GM18520 (cell line): ENCODE results near the gene KLHL1.
A peak's percentile ranks its signal among the peaks of the same experiment; 100 is the strongest.
"Not testable (repeated sequence)": the region's sequence is repeated elsewhere in the genome, so short reads cannot be mapped to it uniquely, and the experiment has no call there.

ENCODE experiments used
- ATAC-seq: cut with Tn5 transposase; IDR thresholded peaks from one replicate; pipeline ENCODE4 v1.9.1; 2021; ENCODE audit not compliant: unreplicated experiment

Gene KLHL1

DNA sequence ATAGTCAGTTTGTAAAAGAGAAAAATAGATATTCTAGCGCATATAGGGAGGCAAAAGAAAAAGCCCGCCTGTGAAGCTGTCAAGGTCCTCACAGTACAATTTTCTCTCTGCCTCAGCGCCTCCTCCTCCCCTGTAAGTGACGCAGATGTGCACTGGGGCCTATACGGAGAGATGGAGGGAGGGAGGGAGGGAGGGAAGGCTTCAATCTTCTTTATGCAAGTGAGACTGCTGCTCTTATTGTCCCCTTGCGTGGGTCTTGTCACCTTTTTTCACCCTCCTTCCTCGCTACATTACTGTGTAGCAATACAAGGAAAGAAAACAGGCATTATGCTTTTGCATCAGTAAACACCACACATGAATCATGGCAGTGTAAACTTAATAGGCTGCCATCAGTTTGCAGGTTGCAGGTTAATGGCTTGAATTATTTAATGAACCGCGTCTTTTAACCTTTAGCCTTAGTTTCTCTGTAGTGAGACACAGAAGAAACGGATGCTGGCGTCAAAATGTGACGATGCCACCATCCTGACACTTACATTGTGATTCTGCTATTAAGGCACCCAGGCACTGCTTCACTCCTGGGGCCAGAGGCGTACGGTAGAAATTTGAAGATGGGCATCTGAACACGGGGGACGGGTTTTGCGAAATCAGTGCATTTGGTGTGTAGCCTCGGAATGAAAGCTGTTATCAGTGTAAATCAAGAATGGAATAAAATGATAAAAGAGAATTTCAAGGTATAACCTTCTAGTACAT lies at the start of gene KLHL1:
Gene KLHL1, minus strand, starts transcription at position 97 of the 750 bp plus-strand sequence. CDS start 753 bp downstream, outside the sequence.
- ATAC-seq: no peak

DNA sequence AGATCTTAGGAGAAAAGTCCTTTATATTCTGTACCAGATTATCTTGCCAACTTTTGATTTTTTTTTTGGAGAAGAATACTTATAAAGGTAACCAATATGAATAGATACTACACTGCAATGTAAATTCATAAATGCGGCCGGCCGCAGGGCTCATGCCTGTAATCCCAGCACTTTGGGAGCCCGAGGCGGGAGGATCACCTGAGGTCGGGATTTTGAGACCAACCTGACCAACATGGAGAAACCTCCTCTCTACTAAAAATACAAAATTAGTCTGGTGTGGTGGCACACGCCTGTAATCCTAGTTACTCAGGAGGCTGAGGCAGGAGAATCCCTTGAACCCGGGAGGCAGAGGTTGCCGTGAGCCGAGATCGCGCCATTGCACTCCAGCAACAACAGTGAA lies 34.4 kb upstream of the KLHL1 start:
- ATAC-seq: not testable (repeated sequence)

GRCh38 chr13:70128098-70128497 lies 19.8 kb upstream of the KLHL1 start:
- no peak for ATAC-seq

DNA sequence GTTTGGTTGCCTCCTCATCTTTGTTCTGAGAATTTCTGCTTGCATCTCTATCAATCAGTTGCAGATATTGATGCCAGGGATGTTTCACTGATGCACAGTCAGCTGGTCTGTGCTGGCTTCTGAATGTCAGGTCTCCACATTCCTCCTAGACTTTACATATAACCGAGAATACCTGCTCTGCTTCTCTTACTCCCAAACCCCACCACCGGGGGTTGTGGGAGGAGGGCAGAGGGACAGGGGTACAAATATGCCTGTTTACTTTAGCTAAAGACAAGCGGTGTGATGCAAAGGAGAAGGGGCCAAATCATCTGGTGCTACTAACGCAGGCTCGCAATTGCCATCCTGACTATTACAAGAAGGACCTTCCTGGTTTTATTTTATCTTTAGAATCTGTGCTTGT lies 17.4 kb upstream of the KLHL1 start:
- ATAC-seq: no peak

DNA sequence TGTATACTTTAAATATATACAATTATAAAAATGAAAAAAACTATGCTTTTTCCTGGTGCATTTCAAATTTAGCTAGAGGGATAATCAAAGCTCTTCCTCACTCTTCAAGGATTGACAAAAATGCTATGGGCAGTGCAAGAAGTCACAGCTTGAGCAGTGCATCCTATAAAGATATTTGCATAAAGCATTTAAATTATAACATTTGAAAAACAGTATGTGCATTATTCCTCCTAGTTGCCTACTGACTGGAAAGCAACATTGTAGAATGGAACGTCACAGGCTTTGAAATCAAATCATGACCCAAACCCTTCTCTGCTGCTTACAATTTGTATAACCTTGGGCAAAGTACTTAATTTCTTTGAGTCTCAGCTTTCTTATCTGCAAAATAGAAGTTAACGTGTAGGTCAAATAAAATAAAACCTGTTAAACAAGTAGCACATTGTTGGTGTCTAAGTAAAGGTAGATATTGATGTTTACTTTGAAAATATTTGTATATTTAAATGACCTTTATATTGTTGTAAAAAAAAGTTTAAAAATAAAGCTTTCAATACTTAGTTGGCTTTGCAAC lies 9.2 kb upstream of the KLHL1 start:
- ATAC-seq: no peak

DNA sequence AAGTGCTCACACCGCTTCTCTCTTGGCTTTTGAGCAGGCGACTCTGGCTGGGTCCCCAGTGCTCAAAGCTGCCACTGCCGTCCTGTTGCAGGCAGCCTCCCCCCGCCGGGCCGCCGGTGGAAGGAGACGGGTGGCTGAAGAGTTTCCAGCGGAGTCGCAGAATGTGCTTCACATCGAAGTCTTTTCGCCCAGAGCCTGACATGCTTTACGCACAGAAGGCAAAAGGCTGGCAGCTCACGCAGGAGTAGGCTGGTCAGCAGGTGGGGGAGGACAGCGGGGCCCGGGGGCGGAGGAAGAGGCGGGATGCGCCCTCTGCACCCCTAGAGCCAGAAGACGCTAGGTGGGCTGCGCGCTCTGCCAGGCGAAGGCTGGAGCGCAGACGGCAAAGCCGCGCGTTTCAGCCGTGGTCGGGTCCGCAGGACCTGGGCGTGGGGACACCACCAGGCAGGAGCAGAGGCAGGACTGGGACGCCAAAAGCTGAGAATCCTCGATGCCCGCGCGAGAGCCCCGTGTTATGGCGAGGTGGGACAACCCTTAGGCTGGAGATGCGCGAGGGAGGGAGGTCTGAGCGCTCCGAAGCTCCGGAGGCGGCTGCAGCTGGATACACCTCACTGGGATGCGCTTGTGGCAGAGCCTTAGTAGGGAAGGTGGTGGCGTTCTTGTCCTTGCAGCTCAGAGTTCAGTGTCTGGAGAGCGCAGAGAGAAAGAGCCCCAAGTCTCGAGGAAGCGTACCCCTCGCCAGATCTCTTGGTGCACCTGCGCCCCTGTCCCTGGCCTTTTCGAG lies 562 bp downstream of the KLHL1 start, which contains the start of gene ATXN8OS:
Gene ATXN8OS, plus strand, starts transcription at position 329 of the 784 bp plus-strand sequence.
- no peak for ATAC-seq

GRCh38 chr13:70107125-70107497 lies 1.1 kb downstream of the KLHL1 start:
- no peak for ATAC-seq

- no peak for ATAC-seq
Observed at GRCh38 chr13:70104481-70104880, 3.8 kb downstream of the KLHL1 start.

DNA sequence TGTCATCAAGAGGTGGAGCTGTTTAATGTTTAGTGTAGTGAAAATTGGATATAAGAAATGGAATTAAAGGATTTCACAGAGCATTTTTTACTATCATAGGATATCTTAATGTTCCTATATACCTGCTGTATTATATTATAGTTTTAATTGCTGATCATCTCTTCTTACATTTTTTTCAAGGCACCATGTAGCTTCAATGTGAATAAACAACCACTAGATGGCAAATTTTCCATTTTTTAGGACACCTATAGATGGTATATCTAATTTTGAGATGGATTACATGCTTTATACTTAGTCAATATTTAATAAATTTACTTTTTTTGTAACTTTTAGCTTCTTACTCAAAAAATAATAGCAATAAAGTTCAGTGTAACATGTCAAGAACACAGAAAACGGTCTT lies 9.6 kb downstream of the KLHL1 start:
- no peak for ATAC-seq

DNA sequence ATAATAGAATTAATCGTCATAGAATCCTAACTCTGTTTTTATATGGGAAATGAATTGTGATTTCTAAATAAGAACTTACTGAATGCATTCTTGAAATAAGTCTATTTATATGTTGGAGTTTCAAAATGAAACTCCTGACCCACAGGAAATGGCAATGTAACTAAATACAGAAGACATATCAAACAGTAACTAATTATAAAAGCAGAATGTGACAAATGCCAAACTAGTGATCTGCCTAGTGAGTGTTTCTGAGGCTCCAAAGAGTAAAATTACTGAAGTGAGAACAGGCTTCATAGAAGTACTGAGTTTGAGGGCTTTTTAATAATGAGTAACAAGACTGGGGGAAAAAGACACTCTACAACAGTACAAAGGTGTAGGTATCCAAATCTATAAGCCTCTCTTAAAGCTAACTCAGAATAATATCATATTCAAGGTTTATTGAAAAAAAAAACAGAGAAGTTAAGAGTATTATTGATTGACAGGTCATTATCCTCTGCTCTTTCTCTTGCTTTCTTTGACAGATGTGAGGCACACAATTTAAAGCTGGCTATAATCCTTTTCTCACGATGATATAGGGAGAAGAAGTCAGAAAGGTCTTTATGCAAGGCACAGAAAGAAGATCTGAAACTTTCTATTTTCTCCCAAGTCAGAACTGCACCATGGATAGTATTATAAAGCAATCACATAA lies 18.1 kb downstream of the KLHL1 start:
- no peak for ATAC-seq

GRCh38 chr13:70088926-70089325 lies 19.3 kb downstream of the KLHL1 start:
- no peak for ATAC-seq

DNA sequence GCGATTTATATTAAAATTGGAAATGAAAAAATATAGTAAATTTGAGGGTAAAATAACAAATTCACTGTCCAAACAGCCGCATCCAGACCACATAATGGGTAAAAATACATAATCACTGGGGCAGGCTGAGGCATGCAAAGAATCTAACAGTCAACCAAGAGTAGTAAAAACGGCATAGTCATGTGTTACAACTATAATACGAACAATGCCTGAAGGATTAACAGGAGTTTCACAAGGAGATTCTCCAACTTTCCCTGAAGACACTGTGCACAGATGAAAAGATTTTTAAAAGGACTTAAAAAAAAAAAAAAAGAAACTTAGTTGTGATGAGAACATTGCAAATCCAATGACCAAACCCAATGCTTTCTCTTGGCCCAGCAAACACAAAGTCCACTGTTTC lies 21.0 kb downstream of the KLHL1 start:
- ATAC-seq: no peak

GRCh38 chr13:70080012-70080411 lies 28.2 kb downstream of the KLHL1 start:
- ATAC-seq: no peak

GRCh38 chr13:70054572-70054971 lies 53.7 kb downstream of the KLHL1 start:
- no peak for ATAC-seq

DNA sequence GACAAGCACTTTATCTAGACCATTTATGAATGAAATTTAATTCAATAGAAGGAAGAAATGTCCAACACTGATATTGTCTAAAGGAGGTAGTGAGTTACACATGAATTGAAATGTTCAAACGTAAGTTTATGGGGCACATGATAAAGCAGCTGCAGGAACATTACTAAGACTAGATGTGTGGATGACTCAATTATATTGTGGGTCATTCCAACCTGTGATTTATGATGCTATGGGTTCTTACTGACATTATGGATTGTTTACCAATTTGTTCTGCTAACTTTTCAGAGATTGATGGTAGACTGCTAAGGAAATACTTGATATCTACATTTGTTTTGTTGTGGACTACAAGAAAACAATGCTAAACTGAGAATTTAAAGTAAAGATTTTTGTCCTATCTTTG lies 56.7 kb downstream of the KLHL1 start:
- no peak for ATAC-seq

DNA sequence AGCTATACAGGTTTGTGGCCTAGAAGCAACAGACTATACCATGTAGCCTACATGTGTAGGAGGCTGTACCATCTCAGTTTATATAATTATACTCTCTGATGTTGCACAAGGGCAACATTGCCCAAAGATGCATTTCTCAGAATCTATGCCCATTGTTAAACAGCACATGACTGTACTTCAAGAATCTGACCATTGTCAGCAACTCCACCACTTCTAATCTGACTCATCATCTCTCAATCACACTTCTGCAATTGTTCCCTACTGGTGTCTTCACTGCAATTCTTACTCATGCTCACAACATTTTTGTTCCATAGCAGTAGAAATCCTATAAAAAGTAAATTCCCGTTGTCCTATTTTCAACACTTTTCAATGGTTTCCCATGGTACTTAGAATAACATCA lies 64.6 kb downstream of the KLHL1 start:
- peak; percentile 78 for ATAC-seq

GRCh38 chr13:70042193-70042592 lies 66.1 kb downstream of the KLHL1 start:
- peak; percentile 53 for ATAC-seq

- no peak for ATAC-seq
Observed at GRCh38 chr13:70034286-70034685, 74.0 kb downstream of the KLHL1 start.

DNA sequence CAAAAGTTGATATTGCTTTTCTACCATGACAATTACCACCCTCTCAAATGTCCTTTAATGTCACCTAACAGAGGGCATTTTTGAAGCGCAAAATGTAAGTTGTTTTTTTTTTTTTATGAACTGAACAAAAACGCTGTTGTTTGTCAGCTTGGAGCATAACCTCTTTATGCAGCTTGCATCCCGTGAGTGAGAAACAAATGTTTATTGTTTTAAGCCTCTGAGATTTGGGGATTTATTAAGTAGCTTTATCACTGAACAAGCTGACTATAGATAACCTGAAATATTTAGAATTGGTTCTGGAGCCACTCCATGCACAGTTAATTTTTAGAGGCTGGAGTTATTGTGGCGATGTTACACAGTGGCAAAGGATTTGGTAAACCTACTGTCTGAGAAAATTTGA lies 80.7 kb downstream of the KLHL1 start:
- ATAC-seq: no peak

DNA sequence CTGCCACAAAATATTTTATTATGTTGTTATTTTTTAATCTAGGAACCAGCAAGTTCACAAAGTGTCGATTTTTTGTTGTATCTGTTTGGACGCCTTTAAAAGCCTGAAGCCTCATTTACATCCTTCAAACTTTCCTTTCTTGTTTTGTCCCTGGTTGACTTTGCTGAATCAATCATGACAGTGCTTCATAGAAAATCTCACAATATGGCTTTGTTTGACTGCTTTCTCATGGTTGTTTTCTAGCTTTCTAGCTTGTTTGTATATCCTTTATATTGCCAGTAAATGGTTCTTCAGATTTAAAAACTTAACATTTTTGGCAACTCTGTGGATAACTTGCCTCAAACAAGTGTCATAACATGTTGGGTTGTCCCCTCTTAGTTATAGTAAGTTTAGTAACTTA lies 84.7 kb downstream of the KLHL1 start:
- no peak for ATAC-seq

GRCh38 chr13:70022646-70023045 lies 85.6 kb downstream of the KLHL1 start:
- no peak for ATAC-seq
